ENCODE measurements around the gene STK31.
"Not testable (repeated sequence)": the region's sequence is repeated elsewhere in the genome, so short reads cannot be mapped to it uniquely, and the experiment has no call there.

Gene STK31

GRCh38 chr7:23713285-23714149, 3.5 kb downstream of the STK31 start:
- DNase-seq, result no peak

GRCh38 chr7:23714150-23714464, 4.1 kb downstream of the STK31 start:
- DNase-seq, result no peak

GRCh38 chr7:23714579-23714978, 4.6 kb downstream of the STK31 start:
- DNase-seq, result no peak

- DNase-seq, result no peak
Observed at GRCh38 chr7:23715099-23715498, 5.1 kb downstream of the STK31 start.

- no peak for DNase-seq
Observed at GRCh38 chr7:23717788-23718187, 7.8 kb downstream of the STK31 start.

GRCh38 chr7:23721456-23721855, 11.4 kb downstream of the STK31 start:
- DNase-seq, result no peak

- not testable (repeated sequence) for DNase-seq
Observed at GRCh38 chr7:23722587-23723216, 12.7 kb downstream of the STK31 start.

GRCh38 chr7:23724113-23724512, 14.1 kb downstream of the STK31 start:
- not testable (repeated sequence) for DNase-seq

GRCh38 chr7:23742051-23742450, 32.0 kb downstream of the STK31 start:
- no peak for DNase-seq

- no peak for DNase-seq
Observed at GRCh38 chr7:23743226-23743625, 33.2 kb downstream of the STK31 start.

GRCh38 chr7:23746629-23747028, 36.6 kb downstream of the STK31 start:
- DNase-seq, result no peak

- no peak for DNase-seq
Observed at GRCh38 chr7:23751852-23752251, 41.8 kb downstream of the STK31 start.

- not testable (repeated sequence) for DNase-seq
Observed at GRCh38 chr7:23758839-23759238, 48.8 kb downstream of the STK31 start.

- no peak for DNase-seq
Observed at GRCh38 chr7:23759671-23760391, 49.8 kb downstream of the STK31 start.

GRCh38 chr7:23765943-23766342, 55.9 kb downstream of the STK31 start:
- DNase-seq, result no peak

- no peak for DNase-seq
Observed at GRCh38 chr7:23767514-23767913, 57.5 kb downstream of the STK31 start.

GRCh38 chr7:23768022-23768421, 58.0 kb downstream of the STK31 start:
- no peak for DNase-seq

GRCh38 chr7:23779185-23779800, 69.3 kb downstream of the STK31 start:
- DNase-seq, result not testable (repeated sequence)

- DNase-seq, result no peak
Observed at GRCh38 chr7:23783115-23783514, 73.1 kb downstream of the STK31 start.

- DNase-seq, result no peak
Observed at GRCh38 chr7:23787272-23787671, 77.3 kb downstream of the STK31 start.

GRCh38 chr7:23788843-23789242, 78.8 kb downstream of the STK31 start:
- no peak for DNase-seq

GRCh38 chr7:23791721-23792120, 81.7 kb downstream of the STK31 start:
- no peak for DNase-seq

GRCh38 chr7:23802720-23803397, 92.8 kb downstream of the STK31 start:
- no peak for DNase-seq

Data from NCI-H446 treated with DMSO at 0.1 percent for 48 hours (cell line).